CD4-positive, alpha-beta T cell treated with Interleukin-2 at 100 ng/mL for 4 hours (primary cell): ENCODE measurements around the gene JPH2.

ENCODE experiments used
- DNase-seq: peaks from one replicate; pipeline ENCODE4 v3.0.0-alpha.2; 2020; ENCODE audit warnings: low spot score

JPH2 gene

DNA sequence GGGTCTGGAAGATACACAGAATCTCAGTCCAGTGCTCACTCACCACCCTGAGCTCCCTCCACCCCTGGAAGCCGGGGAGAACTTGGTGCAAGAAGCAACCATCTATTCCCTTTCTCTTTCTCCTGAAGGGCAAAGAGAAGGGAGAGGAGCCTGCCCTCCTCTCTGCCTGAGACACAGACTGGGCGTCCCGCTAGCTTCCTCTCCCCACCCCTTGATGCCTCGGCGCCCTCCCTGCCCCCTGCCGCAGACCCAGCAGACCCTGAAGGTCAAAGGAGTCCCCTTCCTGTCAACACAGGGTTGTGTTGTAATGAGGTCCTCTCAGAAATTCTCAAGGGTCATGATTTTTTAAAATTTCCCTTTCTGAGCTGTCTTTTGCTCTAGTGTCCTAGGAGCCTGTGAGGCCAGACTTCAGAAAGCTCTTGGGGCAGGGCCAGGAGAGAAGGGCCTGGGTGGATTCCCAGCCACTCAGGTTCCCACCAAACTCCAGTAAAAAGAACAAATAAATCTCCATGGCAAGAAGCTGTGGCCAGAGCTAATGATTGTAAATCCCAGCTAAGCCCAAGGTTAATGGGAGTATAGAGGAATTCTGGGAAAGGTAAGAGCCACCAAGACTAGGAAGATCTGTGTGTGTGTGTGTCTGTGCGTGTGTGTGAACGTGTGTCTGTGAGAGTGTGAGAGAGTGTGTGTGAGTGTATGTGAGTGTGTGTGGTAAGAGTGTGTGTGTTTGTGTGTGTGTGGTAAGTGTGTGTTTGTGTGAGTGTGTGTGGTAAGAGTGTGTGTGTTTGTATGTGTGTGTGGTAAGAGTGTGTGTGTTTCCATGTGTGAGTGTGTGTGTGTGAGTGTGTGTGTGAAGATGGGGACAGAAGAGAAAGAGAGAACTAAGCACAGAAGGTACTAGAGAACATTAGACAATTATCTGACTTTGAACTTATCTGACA is 1.1 kb upstream of the JPH2 start:
- DNase-seq: no peak

GRCh38 chr20:44186674-44187053 is 324 bp downstream of the JPH2 start:
- no peak for DNase-seq

DNA sequence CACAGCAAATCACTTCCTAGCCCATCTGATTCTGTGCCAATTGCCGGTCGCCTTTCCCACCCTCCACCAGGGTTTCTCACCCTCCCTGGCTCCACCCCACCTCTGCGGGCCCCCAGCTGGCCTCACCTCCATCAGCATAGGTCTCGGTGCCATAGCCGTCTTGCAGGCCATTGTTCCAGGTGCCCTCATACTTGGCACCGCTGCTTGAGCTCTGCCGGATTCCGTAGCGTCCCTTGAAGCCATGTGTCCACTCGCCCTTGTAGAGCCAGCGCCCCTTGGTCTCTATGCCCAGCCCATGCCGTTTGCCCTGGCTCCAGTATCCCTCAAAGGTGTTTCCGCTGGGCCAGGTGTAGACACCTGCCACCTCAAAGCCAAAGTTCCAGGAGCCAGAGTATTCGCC is 787 bp downstream of the JPH2 start:
- no peak for DNase-seq

DNA sequence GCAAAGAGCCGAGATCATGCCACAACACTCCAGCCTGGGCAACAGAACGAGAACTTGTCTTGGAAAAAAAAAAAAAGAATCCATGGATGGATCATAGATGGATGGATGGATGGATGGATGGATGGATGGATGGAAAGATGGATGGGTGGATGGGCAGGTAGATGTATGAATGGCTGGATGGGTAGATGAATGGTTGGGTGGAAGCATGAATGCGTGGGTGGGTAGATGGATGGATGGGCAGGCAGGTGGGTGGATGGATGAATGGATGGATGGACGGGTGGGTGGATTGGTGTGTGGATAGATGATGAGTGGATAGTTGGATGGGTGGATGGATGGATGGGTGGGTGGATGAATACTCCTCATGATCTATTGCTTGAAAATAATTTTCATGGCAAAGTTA is 1.4 kb downstream of the JPH2 start:
- DNase-seq: no peak

DNA sequence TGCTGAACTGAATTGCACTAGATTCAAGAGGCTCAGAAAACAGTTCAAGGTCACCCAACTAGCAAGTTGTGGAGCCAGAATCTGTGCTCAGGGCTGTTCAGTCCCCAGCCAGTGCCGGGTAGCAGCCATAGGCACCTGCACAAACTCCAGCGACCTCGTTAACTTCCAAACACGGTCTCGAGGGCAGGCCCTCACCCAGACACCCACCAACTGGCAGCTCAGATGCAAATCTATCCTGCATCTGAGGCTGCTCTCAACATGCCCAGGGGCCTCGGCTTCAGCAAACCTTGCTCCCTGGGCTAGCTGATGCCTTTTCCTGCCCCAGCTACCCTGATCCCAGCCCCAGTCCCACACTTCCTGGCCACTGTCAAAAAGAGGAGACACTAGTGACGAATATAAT is 3.7 kb downstream of the JPH2 start:
- DNase-seq: no peak

DNA sequence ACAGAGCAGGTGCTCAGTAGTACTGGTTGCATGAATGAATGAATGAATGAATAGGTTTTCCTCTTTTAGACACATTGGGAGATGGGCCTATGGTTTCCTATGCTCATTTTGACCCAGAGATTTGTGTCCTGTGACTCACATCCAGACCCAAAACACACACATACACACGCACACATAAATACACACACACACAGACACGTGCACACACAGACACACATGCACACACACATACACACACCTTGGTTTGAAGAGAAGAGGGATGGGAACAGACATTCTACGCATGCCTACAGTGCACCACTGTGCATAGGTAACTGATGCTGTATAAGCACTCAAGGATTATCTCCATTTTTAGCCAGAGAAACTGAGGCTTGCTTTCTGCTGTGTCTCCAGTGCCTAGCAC is 4.1 kb downstream of the JPH2 start:
- no peak for DNase-seq

DNA sequence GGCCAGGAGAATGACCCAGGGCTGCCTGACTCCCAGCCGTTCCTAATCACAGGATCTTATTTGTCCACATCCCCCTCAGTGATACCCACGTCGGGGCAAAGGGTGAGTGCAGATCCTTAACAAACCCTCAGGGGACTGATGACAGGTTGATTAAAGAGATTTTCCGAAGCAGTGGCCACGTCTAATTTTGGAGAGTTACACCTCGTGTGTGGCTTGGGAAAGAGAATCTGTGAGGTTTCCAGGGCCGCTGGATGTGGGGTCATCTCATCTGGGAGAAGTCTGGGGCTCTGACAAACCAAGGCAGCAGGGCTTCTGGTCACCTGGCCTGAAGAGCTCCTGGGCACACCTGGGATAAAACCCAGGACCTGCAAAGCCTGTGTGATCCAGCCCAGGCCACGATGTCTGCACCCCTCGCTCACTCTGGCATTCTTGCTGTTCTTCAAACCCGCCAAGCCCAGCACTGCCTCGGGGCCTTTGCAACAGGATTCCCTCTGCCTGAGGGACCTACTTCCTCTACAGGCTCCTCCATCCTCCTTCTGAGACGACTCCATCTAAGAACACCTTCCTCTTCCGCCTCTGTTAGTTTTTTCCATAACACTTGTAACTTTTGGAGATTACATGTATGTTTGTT is 4.7 kb downstream of the JPH2 start:
- no peak for DNase-seq

DNA sequence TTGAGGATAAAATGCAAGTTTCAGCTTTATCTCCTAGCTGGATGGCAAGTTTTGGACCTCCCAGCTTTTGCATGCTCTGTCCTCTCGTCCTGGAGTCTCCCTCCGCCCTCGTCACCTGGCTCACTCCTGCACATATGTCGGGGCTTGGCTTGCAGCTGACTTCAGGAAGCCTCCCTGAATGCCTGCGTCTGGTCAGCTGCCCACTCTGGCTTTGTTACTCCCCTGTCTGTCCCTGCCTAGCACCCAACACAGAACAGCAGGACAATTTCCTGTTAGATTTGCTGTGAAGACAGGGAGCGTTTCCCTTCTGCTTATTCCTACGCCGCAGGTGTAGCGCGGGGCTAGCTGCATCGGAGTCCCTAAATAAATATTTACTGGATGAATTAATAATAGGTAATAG is 5.4 kb downstream of the JPH2 start:
- DNase-seq: no peak

DNA sequence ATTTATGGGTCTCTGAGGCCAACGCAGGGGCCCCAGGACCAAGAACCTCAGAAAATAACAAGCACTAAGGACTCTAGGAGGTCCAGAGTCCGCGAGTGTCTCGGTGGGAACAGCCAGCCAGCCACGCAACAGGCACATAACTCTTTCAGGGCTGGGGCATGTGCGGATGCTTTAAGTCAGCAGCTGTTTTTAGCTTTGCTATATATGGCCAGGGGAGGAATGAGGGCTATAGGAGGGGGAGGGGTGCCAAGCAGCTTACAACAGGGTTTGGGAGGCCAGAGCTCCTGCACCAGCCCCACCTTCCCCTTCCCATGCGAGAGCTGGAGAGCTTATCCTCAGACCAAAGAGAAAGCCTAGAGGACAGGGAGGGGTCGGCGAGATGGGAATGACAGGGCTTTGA is 6.2 kb downstream of the JPH2 start:
- DNase-seq: no peak

- no peak for DNase-seq
These were observed 10.0 kb downstream of the JPH2 start for GRCh38 chr20:44176833-44177534.

DNA sequence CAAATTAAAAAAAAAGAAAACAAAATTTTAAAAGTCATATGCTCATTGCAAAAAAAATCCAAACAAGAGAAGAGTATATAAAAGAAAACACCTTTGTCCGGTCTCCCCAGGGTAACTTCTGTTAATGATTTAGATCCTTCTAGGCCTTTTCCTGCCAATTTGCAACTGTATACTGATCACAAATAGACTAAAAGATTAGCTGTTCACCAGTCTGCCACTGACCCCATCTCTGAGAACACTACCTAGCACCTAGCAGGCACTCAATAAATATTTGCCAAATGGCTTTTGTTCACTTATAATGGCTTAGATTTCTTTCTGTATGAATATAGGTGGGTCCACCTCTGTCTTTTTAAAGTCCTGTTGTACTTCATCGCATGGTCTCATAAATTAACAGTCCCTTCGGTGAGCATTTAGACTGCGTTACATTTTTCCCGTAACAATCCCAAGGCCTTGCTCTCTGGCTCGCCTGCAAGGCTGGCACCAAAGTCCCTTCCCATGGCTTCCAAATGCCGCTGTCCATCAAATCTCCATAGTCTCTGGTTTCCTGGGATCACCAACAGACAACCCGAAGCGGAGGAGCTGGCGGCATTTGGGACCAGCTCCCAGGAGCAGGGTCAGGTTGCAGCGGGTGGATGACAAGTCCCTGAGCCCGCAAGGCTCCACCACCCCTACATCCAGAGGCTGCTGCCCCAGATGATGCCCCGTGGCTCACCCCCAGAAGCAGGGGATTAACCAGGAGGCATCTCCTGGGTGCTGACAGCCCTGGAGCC is 11.8 kb downstream of the JPH2 start:
- no peak for DNase-seq

- DNase-seq: no peak
These were observed 13.1 kb downstream of the JPH2 start for GRCh38 chr20:44173846-44174245.

DNA sequence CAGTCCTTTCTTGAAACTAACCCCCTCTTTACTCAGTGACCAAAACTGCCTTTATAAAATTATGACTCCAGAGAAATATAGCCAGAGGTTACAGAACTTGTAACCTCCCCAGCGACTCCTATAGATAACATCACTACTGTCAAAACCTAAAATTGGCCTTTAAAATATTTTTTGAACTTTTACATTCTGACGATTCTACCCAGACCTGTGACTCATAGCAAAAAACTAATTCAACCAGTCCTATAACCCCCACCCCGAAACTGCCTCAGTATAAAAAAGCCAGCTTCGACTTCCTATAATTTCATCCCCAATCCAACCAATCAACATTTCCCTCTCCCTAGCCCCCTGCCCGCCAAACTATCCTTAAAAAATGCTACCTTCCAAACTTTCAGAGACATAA is 13.9 kb downstream of the JPH2 start:
- no peak for DNase-seq

DNA sequence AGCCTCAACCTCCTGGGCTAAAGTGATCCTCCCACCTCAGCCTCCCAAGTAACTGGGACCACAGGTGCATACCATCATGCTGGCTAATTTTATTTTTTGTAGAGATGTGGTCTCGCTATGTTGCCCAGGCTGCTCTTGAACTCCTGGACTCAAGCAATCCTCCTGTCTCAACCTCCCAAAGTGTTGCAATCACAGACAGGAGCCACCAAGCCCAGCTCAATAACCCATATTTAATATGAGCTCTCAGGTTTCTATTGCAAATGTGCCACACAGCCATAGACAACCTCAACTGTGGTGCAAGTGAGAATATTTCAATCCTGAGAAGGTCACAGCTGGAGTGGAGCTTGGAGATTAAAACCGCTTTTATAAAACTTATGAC is 14.4 kb downstream of the JPH2 start:
- no peak for DNase-seq

- no peak for DNase-seq
These were observed 15.0 kb downstream of the JPH2 start for GRCh38 chr20:44171775-44172571.

- DNase-seq: no peak
These were observed 16.1 kb downstream of the JPH2 start for GRCh38 chr20:44170816-44171410.

DNA sequence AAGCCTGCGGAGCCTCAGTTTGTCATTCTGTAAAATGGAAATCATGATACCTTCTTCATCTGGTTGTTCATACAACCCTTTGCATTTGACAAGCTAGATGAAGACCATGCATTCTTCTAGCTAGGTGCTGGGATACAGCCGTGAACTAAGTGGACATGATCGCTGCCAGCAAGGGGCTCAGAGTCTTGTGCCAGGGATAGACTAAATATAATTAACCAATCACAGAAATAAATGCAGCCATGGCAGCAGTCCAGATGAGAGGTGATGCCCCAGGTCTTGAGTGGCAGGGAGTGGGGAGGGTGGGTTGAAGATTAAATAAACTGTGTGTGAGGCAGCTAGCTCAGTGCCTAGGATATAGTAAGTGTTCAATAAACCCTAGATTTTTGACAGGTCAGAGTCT is 19.3 kb downstream of the JPH2 start:
- DNase-seq: no peak

GRCh38 chr20:44166477-44166876 is 20.5 kb downstream of the JPH2 start:
- DNase-seq: no peak

DNA sequence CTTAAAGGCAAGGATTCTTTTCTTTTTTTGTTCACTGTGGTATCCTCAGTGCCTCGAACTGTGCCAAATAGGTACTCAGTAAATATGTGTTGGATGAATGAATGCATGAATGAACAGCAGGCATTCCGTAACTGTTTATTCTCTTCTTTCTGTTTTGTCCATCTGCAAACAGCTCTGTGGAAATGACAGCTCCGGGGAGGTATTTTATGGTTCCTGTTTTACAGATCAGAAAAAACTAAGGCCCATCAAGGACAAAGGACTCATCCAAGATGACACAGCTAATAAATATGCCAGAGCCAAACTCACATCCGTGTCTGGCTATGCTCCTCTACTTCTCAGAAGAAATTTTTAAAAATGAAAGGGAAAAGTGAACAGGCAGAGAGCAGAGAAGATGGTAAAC is 21.0 kb downstream of the JPH2 start:
- no peak for DNase-seq

DNA sequence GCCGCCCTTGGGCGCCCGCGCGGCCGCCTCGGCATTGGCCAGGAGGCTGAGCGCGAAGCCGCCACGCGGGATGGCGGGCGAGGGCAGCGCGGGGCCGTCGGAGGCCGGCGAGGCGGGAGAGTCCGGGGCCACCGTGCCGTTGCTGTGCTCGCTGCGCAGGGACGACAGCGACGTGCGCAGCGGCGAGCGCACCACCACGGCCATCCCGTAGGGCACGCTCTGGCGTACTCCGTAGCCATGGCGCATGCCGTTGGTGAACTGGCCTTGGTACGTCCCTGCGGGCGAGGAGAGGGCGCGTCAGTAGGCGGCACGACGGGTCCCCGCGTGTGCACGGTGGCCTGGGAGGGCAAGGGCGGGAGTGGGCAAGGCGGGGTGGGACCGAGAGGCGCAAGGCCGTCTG is 26.9 kb downstream of the JPH2 start:
- no peak for DNase-seq

DNA sequence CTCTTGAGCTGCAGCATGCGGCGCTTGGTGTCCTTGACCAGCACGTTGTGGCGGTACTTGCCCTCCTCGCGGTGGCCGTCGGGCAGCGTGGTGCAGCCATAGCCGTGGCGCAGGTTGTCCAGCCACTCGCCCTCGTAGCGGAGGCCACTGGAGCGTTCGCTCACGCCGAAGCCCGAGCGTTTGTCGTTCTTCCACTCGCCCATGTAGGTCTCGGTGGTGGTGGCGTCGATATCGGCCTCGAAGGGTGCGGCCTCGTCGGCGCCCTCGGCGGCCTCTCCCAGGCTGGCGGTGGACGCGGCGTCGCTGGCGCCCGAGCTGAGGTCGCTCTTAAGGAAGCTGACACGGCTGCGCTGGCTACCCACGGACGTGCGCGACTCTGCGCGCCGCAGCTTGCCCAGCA is 27.3 kb downstream of the JPH2 start:
- no peak for DNase-seq
